Measurements from ENCODE around the gene TRMT11. TPM values are rescaled to one million over a fixed set of nuclear protein-coding genes. Genes with fewer than 3 reads are reported as not detected.

The TRMT11 gene
- total RNA-seq, 1 experiment from 2014 or later = 36.7 TPM

GRCh38 chr6:125957845-125958244 is 28.5 kb upstream of the TRMT11 start:
- Mint-ChIP-seq H3K4me3 (ENCODE audit: unreplicated experiment) (no peak overlapping the region), H3K9me3 (ENCODE audit: unreplicated experiment) (no peaks in the 10 kb centered on the region), H3K4me1 (ENCODE audit: low read depth, unreplicated experiment) (peaks cover 8% of the 10 kb centered on the region), H3K27me3 (ENCODE audit: insufficient read depth, unreplicated experiment) (no peaks in the 10 kb centered on the region), H3K27ac (ENCODE audit: unreplicated experiment) (no peak overlapping the region), H3K36me3 (ENCODE audit: insufficient read depth, unreplicated experiment) (no peaks in the 10 kb centered on the region)
- Histone ChIP-seq H3K27me3 (replicated peaks; ENCODE audit: control insufficient read depth, insufficient read depth, low read length) (no peaks in the 10 kb centered on the region), H3K4me1 (peaks cover 12% of the 10 kb centered on the region), H3K36me3 (ENCODE audit: control insufficient read depth, insufficient read depth, low read length) (no peaks in the 10 kb centered on the region), H3K4me3 (ENCODE audit: low read depth, low read length) (peak overlapping the region; percentile 99), H3K9me3 (peaks cover 2% of the 10 kb centered on the region)
- TF ChIP-seq CTCF (IDR thresholded peaks at IDR 0.05; ENCODE audit: insufficient read depth in 1 of 2, low read depth in 1 of 2, low read length in 1 of 2, severe bottlenecking in 1 of 2, unreplicated experiment in 1 of 2) = no peak
- DNase-seq = peak; percentile 45 to 52
- ChIA-PET POLR2A (interaction anchor here (0.6 to 1.4 kb wide), 3 partner anchors 9 to 29 kb away, joined by 3 to 5 read pairs (median 4); partner anchors contain the start of gene TRMT11), CTCF (interaction anchor here (0.5 to 3.0 kb wide), 8 partner anchors 13 to 168 kb away, joined by 3 to 58 read pairs (median 4); partner anchors contain the start of gene NCOA7)
- BruUV-seq (replicated peaks) = TSS peak; percentile 62
- intact Hi-C loops (cut with micrococcal nuclease; ENCODE audit: unreplicated experiment) = loop anchor here (2.0 to 5.0 kb wide), 4 partner anchors 39 to 646 kb away; no protein-coding TSS in a partner anchor

DNA sequence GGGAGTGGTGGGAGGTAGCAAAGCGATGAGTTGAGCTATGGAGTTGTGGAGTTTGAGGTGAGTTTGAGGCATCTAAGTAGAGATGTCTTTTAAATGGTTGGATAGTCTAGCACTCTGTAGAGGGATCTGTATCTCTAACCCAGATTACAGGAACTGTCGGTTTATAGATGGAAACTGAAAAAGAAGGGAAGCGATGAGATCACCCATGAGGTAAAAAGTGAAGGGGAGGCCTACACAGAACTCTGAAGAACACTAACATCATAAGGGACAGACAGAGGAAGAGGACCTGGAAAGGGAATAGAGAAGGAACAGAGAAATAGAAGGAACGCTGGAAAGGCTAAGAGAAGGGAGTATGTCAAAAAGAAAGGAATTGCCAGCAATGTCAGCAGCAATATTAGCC is 27.3 kb upstream of the TRMT11 start:
- H3K4me3 Mint-ChIP-seq (ENCODE audit: unreplicated experiment) = no peak overlapping the region
- CTCF ChIA-PET = no interaction called here

GRCh38 chr6:125961117-125961516 is 25.2 kb upstream of the TRMT11 start:
- Histone ChIP-seq H3K4me3 (ENCODE audit: low read depth, low read length) (no peak overlapping the region), H3K4me1 (peaks cover 20% of the 10 kb centered on the region), H3K36me3 (ENCODE audit: control insufficient read depth, insufficient read depth, low read length) (no peaks in the 10 kb centered on the region), H3K9me3 (no peaks in the 10 kb centered on the region), H3K27me3 (replicated peaks; ENCODE audit: control insufficient read depth, insufficient read depth, low read length) (no peaks in the 10 kb centered on the region)
- Mint-ChIP-seq H3K27ac (ENCODE audit: unreplicated experiment) (no peak overlapping the region), H3K36me3 (ENCODE audit: insufficient read depth, unreplicated experiment) (peaks cover under 1% of the 10 kb centered on the region), H3K27me3 (ENCODE audit: insufficient read depth, unreplicated experiment) (no peaks in the 10 kb centered on the region), H3K9me3 (ENCODE audit: unreplicated experiment) (no peaks in the 10 kb centered on the region), H3K4me1 (ENCODE audit: low read depth, unreplicated experiment) (peaks cover 11% of the 10 kb centered on the region), H3K4me3 (ENCODE audit: unreplicated experiment) (no peak overlapping the region)
- ChIA-PET CTCF (no interaction called here), POLR2A (no interaction called here)
- intact Hi-C loops (cut with micrococcal nuclease; ENCODE audit: unreplicated experiment) = no loop called here
- no peak for TF ChIP-seq CTCF (IDR thresholded peaks at IDR 0.05; ENCODE audit: insufficient read depth in 1 of 2, low read depth in 1 of 2, low read length in 1 of 2, severe bottlenecking in 1 of 2, unreplicated experiment in 1 of 2)
- DNase-seq = no peak
- no TSS peak for BruUV-seq (replicated peaks)

More for the DNA sequence above, 27.3 kb upstream of the TRMT11 start:
- H3K4me1 Mint-ChIP-seq (ENCODE audit: low read depth, unreplicated experiment) = peaks cover 17% of the 10 kb centered on the region
- no peak overlapping the region for H3K27ac Mint-ChIP-seq (ENCODE audit: unreplicated experiment)
- no peaks in the 10 kb centered on the region for H3K36me3 Mint-ChIP-seq (ENCODE audit: insufficient read depth, unreplicated experiment)
- Histone ChIP-seq H3K4me1 (peaks cover 24% of the 10 kb centered on the region), H3K4me3 (ENCODE audit: low read depth, low read length) (no peak overlapping the region), H3K27me3 (replicated peaks; ENCODE audit: control insufficient read depth, insufficient read depth, low read length) (no peaks in the 10 kb centered on the region), H3K9me3 (no peaks in the 10 kb centered on the region), H3K36me3 (ENCODE audit: control insufficient read depth, insufficient read depth, low read length) (no peaks in the 10 kb centered on the region)
- TF ChIP-seq CTCF (IDR thresholded peaks at IDR 0.05; ENCODE audit: insufficient read depth in 1 of 2, low read depth in 1 of 2, low read length in 1 of 2, severe bottlenecking in 1 of 2, unreplicated experiment in 1 of 2) = no peak
- BruUV-seq (replicated peaks) = no TSS peak
- H3K9me3 Mint-ChIP-seq (ENCODE audit: unreplicated experiment) = no peaks in the 10 kb centered on the region
- DNase-seq = no peak
- H3K27me3 Mint-ChIP-seq (ENCODE audit: insufficient read depth, unreplicated experiment) = no peaks in the 10 kb centered on the region
- intact Hi-C loops (cut with micrococcal nuclease; ENCODE audit: unreplicated experiment) = loop anchor here (5.0 kb wide), 2 partner anchors 102 to 647 kb away; no protein-coding TSS in a partner anchor
- POLR2A ChIA-PET = no interaction called here

All from Caco-2 (cell line).